HG03066 (cell line): ENCODE data around the gene IGFBP7.

Experiments used
- ATAC-seq: cut with Tn5 transposase; IDR thresholded peaks from one replicate; pipeline ENCODE4 v1.9.1; 2021; ENCODE audit warnings: low read depth; ENCODE audit not compliant: unreplicated experiment

The IGFBP7 gene

DNA sequence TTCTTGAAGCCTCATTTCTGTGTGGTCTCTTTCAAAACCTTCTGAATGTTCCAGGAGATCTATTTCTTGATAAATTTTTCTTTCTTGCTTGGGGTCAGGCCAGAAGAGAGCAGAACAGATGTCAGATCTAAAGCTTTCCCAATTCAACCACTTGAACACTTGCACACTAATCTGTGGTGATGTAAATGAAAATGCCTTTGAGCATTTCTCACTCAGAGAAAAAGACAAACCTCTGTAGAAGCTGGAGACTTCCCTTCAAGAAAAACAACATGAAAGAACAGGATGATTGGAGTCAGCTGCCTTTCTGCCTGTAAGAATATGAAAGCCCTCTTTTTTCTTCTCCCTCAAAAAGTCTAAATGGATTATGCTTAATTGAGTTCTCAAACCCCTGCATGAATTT, 11.2 kb downstream of the IGFBP7 start:
- ATAC-seq = no peak

DNA sequence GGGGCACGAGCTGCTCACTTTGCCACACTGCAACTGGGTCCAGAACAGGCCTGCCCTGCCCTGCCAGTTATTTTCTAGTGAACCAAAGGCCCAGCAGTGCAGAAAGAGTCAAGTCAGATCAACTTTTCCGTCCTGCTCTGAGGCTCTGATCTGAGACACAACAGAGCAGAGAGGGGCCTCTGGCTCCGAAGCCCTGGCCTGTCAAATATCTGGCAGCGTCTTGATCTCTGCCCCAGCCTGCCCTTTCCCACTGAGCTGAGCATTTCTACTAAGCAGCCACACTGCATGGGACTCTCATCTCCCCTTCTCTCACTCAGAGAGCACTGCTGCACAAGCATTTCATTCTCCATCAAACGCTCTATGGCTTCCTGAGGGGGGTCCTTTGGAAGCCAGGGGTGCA, 11.8 kb downstream of the IGFBP7 start:
- ATAC-seq = no peak

- no peak for ATAC-seq
Measured at GRCh38 chr4:57097711-57098110, 12.5 kb downstream of the IGFBP7 start.

- ATAC-seq = no peak
Measured at GRCh38 chr4:57095956-57096355, 14.2 kb downstream of the IGFBP7 start.

DNA sequence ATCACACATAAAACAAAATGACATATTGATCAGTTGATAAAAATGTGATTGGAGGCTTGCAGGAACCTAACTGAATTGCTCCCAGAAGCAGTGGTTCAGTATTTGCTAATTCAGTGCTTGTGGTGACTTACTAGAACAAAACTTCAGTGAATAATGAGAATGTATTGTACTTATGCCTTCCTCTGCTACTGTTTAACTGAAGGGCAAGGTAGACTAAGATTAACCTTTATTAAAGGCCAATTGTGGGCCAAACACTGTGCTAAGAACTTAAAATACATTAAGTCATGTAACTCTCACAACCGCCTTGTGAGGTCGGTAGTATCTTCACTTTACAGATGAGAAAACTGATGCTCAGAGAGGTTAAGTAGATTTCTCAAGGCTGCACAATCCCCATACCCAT, 14.9 kb downstream of the IGFBP7 start:
- ATAC-seq = no peak

- no peak for ATAC-seq
Measured at GRCh38 chr4:57094832-57095223, 15.4 kb downstream of the IGFBP7 start.

GRCh38 chr4:57093845-57094831, 16.0 kb downstream of the IGFBP7 start:
- no peak for ATAC-seq

- ATAC-seq = no peak
Measured at GRCh38 chr4:57091657-57092162, 18.5 kb downstream of the IGFBP7 start.

- no peak for ATAC-seq
Measured at GRCh38 chr4:57090079-57090478, 20.1 kb downstream of the IGFBP7 start.

DNA sequence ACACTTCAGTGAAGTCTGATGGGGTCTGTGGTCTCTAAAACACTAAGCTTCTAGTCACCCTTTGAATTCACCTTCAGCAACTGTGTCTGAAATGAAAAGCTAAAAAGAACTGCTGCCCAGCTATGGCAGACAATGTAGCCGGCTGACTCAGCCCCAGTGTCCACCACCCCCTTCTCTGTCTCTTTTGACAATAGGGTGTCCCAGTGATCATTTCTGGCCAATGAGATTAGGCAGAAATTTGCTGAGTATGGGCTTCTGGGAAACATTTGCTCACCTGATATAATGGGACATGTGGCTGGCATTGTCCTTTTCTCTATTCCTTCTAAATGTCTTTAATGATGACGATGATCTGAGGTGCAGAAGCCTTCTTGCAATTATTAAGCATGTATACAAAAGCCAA, 20.6 kb downstream of the IGFBP7 start:
- no peak for ATAC-seq

DNA sequence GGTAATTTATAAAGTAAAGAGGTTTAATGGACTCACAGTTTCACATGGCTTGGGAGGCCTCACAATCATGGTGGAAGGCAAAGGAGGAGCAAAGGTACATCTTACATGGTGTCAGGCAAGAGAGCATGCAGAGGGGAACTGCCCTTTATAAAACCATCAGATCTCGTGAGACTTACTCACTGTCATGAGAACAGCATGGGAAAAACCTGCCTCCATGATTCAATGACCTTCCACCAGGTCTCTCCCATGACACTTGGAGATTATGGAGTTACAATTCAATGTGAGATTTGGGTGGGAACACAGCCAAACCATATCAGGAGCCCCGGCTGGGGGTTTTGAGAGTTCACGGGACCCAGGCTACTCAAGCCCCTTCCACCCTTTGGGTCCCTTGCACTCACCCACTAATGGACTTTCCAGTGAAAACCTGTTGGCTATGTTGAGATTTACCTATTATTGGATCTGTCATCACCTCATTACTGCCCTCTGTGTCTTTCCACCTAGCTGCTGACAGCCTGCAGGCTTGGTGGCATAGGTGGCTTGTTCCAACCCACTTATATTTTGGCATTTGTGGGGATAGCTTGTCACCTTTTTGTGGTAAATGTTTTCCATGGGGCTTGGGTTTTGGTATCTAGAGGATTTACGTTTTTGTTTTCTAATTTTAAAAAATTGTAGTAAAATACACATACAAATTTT, 24.0 kb downstream of the IGFBP7 start:
- ATAC-seq = no peak

GRCh38 chr4:57085278-57085677, 24.9 kb downstream of the IGFBP7 start:
- no peak for ATAC-seq

- no peak for ATAC-seq
Measured at GRCh38 chr4:57084360-57084759, 25.8 kb downstream of the IGFBP7 start.

- ATAC-seq = no peak
Measured at GRCh38 chr4:57083090-57083489, 27.1 kb downstream of the IGFBP7 start.

GRCh38 chr4:57081651-57082621, 28.2 kb downstream of the IGFBP7 start:
- no peak for ATAC-seq

DNA sequence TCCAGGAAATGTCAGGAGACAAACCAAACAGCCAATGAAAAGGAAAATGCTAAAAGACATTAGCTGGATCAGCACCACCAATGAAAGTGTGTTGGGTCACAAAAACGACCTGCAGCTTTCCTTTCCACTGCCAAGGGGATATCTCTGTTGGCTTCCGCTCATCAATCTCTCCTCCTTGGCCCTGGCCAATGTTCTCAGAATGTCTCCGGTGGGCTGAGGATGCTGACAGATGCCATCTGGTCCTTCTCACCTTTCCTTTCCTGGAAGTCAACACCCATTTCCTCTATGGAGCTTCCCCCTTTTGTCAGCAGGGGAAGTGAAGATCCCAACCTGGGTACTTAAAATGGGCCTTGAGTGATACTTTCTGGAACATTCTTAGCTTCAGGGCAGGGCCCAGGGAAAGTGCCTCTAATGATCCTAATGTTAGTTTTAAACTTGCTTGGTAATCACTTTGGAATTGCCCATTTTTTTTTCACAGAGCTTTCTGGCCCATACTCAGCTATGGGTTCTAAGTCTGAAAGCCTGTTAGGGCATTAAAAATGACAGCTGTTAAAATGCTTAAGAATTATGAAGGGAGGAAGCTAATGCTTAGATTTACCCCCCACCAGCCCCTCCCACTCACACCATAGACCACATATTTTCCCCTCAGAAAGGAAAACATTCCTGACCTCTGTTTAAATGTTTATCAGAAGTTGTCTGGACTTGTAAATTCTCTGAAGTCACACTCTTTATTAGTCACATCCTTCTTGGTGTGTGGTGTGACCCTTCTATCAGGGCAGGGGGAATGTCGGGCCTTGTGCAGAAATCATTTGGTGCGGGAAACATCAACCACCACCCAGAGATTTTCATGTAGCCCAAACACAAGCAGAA, 29.2 kb downstream of the IGFBP7 start:
- no peak for ATAC-seq

DNA sequence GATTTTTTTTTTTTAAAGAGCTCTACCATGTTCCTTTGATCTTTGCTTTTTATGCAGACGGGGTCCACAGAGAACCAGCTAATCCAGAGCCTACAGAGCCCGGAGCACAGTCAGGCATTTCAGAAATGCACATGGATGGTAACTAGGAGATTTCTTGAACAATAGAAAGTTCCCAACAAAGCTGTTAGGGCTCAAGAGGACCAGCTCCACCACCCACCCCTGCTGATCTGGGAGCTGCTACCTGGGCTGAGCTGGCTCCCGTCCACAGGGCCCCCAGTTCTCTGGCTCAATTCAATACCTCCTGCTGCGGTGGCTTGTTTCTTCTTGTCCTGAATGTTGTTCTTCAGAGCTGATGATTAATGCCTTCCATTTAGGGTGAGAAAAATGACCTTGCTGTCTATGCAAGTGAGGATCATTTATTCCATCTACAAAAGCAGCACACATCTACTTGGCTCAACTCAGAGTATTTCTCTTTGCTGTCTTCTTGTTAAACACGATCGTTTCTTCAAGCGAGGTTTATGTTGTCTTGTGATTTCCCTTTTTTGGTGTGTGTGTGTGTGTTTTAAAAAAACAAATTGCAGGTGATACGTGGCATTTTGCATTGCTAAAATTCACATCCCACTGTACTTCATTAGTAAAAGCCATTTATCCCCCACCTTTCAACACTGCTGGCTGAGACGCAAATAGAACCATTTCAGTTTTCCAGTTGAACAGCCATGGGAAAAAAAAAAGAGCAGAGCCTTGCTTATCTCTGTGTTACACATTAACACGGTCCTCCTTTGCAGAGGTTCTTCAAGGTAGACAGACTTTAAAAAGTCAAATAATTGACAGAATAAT, 31.3 kb downstream of the IGFBP7 start:
- no peak for ATAC-seq

DNA sequence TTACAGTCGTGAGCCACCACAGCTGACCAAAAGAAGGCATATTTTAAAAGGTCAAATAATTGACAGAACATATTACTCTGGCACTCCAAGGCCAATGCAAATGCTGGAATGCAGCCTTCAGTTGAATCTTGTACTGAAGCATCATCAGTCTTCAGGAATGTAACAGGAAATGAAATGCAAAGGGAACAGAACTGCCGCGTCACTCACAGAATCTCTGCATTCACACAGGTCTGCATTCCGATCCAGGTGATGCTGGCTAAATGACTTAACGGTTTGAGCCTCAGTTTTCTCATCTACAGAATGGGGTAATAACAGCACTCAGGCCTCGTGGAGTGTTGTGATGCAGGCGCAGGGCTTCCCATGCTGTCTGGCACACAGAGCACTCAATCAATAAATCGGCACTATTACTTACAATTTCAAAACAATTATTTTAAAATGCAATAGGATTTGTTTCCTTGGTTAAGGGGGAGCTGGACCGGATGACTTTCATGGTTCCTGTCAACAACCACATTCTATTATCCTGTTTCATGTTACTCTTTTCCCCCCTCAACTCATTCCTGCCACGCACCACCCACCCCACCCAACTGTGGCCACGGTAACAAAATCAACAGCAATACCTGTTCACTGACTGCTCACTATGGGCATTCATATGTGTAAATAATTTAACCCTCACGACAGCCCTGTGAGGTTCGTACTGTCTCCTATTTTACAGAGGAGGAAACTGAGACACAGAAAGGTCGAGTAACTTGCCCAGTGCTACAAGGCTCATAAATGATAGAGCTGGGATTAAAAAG, 32.4 kb downstream of the IGFBP7 start:
- no peak for ATAC-seq
